CD14-positive monocyte (primary cell): ENCODE measurements around the gene BTBD6. TPM values are rescaled to one million over a fixed set of nuclear protein-coding genes. Genes with fewer than 3 reads are reported as not detected.
A peak's percentile ranks its signal among the peaks of the same experiment; 100 is the strongest.

ENCODE experiments used
- DNase-seq, 3 donors: peaks; one replicate each; pipeline ENCODE4 v3.0.0-alpha.2; 2011 to 2022
- H2AFZ ChIP-seq: 2 replicates; pipeline ENCODE4 v1.6.0; 2012; ENCODE audit warnings: mild to moderate bottlenecking, low read depth, low read length, inconsistent platforms; ENCODE audit not compliant: insufficient read depth, poor library complexity, severe bottlenecking
- H3K27ac ChIP-seq, 2 donors: 1 replicate in 1 of 2; 2 replicates in 1 of 2; pipeline ENCODE4 v1.5.1; 2012 to 2013; ENCODE audit warnings: low read length in 2 of 2, control low read depth in 1 of 2, inconsistent platforms in 1 of 2, low read depth in 1 of 2, mild to moderate bottlenecking in 1 of 2
- H3K27me3 ChIP-seq, 2 donors: one replicate each; pipeline versions ENCODE4 v1.6.0 to v1.6.1; 2011 to 2013; ENCODE audit warnings: low read length in 2 of 2; ENCODE audit not compliant: control insufficient read depth in 2 of 2, insufficient read depth in 2 of 2
- H3K36me3 ChIP-seq, 2 donors: replicated peaks in 1 of 2; 1 replicate in 1 of 2; 2 replicates in 1 of 2; pipeline versions ENCODE4 v1.5.1 to v1.6.1; 2012 to 2013; ENCODE audit warnings: low read length in 2 of 2, control low read depth in 1 of 2, inconsistent platforms in 1 of 2, mild to moderate bottlenecking in 1 of 2; ENCODE audit not compliant: insufficient read depth in 2 of 2, control insufficient read depth in 1 of 2
- H3K4me1 ChIP-seq, 2 donors: 1 replicate in 1 of 2; 2 replicates in 1 of 2; pipeline versions ENCODE4 v1.5.1 to v1.6.1; 2012 to 2013; ENCODE audit warnings: low read length in 2 of 2, control low read depth in 1 of 2, inconsistent platforms in 1 of 2, mild to moderate bottlenecking in 1 of 2, moderate library complexity in 1 of 2; ENCODE audit not compliant: insufficient read depth in 2 of 2, control insufficient read depth in 1 of 2
- H3K4me2 ChIP-seq: replicated peaks from 2 replicates; pipeline ENCODE3; 2012; ENCODE audit warnings: low read length, moderate library complexity, mild to moderate bottlenecking; ENCODE audit not compliant: poor library complexity, severe bottlenecking; ENCODE audit errors: extremely low read depth
- H3K4me3 ChIP-seq, 3 experiments: fragments of 200-600 bp in 1 of 3; sonication (generic) in 1 of 3; replicated peaks in 1 of 3; 1 replicate in 2 of 3; 2 replicates in 1 of 3; pipeline ENCODE4 v1.5.1; 2011 to 2013; ENCODE audit warnings: low read length in 3 of 3, mild to moderate bottlenecking in 3 of 3, control low read depth in 2 of 3, low read depth in 2 of 3, inconsistent platforms in 1 of 3, moderate library complexity in 1 of 3
- H3K79me2 ChIP-seq: 2 replicates; pipeline ENCODE4 v1.6.0; 2012; ENCODE audit warnings: mild to moderate bottlenecking, control low read depth, inconsistent platforms, low read length, moderate library complexity; ENCODE audit not compliant: insufficient read depth
- H3K9ac ChIP-seq: 2 replicates; pipeline ENCODE4 v1.6.0; 2017; ENCODE audit warnings: low read length, mild to moderate bottlenecking; ENCODE audit not compliant: insufficient read depth, poor library complexity, severe bottlenecking
- H3K9me3 ChIP-seq, 2 donors: replicated peaks in 1 of 2; 1 replicate in 1 of 2; 2 replicates in 1 of 2; pipeline versions ENCODE4 v1.5.1 to v1.6.1; 2012 to 2013; ENCODE audit warnings: low read length in 2 of 2, control low read depth in 1 of 2; ENCODE audit not compliant: control insufficient read depth in 1 of 2, insufficient read depth in 1 of 2
- H4K20me1 ChIP-seq: 2 replicates; pipeline ENCODE4 v1.6.0; 2012; ENCODE audit warnings: mild to moderate bottlenecking, low read length, control low read depth, moderate library complexity; ENCODE audit not compliant: insufficient read depth
- H3K27ac Mint-ChIP-seq, 7 donors: one replicate each; pipeline ENCODE4 v1.8.0; 2020; ENCODE audit warnings: mild to moderate bottlenecking in 7 of 7, mixed read lengths in 7 of 7, moderate library complexity in 6 of 7, inconsistent platforms in 2 of 7
- H3K27me3 Mint-ChIP-seq, 3 donors: one replicate each; pipeline ENCODE4 v1.8.0; 2021 to 2022; ENCODE audit warnings: low read depth in 3 of 3, mild to moderate bottlenecking in 3 of 3, mixed read lengths in 3 of 3, moderate library complexity in 3 of 3, inconsistent platforms in 1 of 3
- H3K36me3 Mint-ChIP-seq, 2 donors: one replicate each; pipeline ENCODE4 v1.8.0; 2020; ENCODE audit warnings: mixed read lengths in 2 of 2, inconsistent platforms in 1 of 2, mild to moderate bottlenecking in 1 of 2
- H3K4me1 Mint-ChIP-seq: one replicate; pipeline ENCODE4 v1.8.0; 2020; ENCODE audit warnings: mild to moderate bottlenecking, mixed read lengths
- H3K4me3 Mint-ChIP-seq, 2 donors: one replicate each; pipeline ENCODE4 v1.8.0; 2020; ENCODE audit warnings: mild to moderate bottlenecking in 2 of 2, mixed read lengths in 2 of 2, moderate library complexity in 1 of 2
- H3K9me3 Mint-ChIP-seq, 7 donors: one replicate each; pipeline ENCODE4 v1.8.0; 2020 to 2022; ENCODE audit warnings: mixed read lengths in 7 of 7, mild to moderate bottlenecking in 6 of 7, moderate library complexity in 6 of 7, inconsistent platforms in 2 of 7
- CTCF ChIP-seq: fragments of 200-600 bp; IDR thresholded peaks from one replicate; pipeline ENCODE4 v1.8.0; 2022; ENCODE audit warnings: antibody characterized with exemption, mild to moderate bottlenecking
- WGBS: methylation state at CpG from one replicate; pipeline ENCODE4 v1.1.5; 2013; ENCODE audit warnings: missing lambda C conversion rate; ENCODE audit not compliant: insufficient coverage; 5-methylcytosine and 5-hydroxymethylcytosine counted together
- intact Hi-C, 2 donors: fragments of 100-400 bp; cut with micrococcal nuclease; formaldehyde crosslinking; loops; one replicate each; pipeline versions ENCODE4 v1.15.0 to v1.15.1; 2023
- polyA plus RNA-seq, 3 donors: library from polyadenylated mRNA; depleted of rRNA in 1 of 3; unstranded in 2 of 3; stranded (reverse) in 1 of 3; fragments of 300-500 nt in 2 of 3; fragments of >200 nt in 1 of 3; fragmentation: Illumina TruSeq in 2 of 3; gene quantifications; 1 replicate in 2 of 3; 2 replicates in 1 of 3; pipeline ENCODE4 v1.2.3, GENCODE V29; 2012 to 2021

Gene BTBD6
- polyA plus RNA-seq, 3 donors = 1.3 to 24.4 (median 6.3) TPM

- Mint-ChIP-seq H3K9me3 (no peaks in the 10 kb centered on the region), H3K27me3 (peaks cover 2 to 4% (median 2%) of the 10 kb centered on the region in 3 donors), H3K4me3 (peak overlapping the region in 1 of 2 donors; percentile 52), H3K27ac (peak overlapping the region; percentile 28 to 84 (median 73)), H3K36me3 (peaks cover 14 to 16% of the 10 kb centered on the region in 2 donors), H3K4me1 (peaks cover 51% of the 10 kb centered on the region)
- peaks cover 0 to 4% of the 10 kb centered on the region in 2 donors for H3K36me3 ChIP-seq
- whole genome bisulfite sequencing = 4% methylated on average over 11 of the region's 13 CpGs
- peaks cover 73% of the 10 kb centered on the region for H4K20me1 ChIP-seq
- peak in 2 of 3 donors; percentile 13 to 25 for DNase-seq
- no peaks in the 10 kb centered on the region for H3K27me3 ChIP-seq
- H3K9me3 ChIP-seq = no peaks in the 10 kb centered on the region
- peak overlapping the region; percentile 46 for H3K4me2 ChIP-seq
- peaks cover 79% of the 10 kb centered on the region for H3K79me2 ChIP-seq
- peaks cover 43 to 46% of the 10 kb centered on the region in 2 donors for H3K4me1 ChIP-seq
- peak overlapping the region in 1 of 2 donors; percentile 64 for H3K27ac ChIP-seq
- no peak for TF ChIP-seq CTCF
- peak overlapping the region; percentile 21 for H3K9ac ChIP-seq
- H2AFZ ChIP-seq = no peak overlapping the region
- H3K4me3 ChIP-seq = peak overlapping the region in 1 of 3 experiments; percentile 38
- intact Hi-C loops = no loop called here
These were observed 42.5 kb downstream of the BTBD6 start for GRCh38 chr14:105290621-105291346.

GRCh38 chr14:105292826-105293711 is 44.7 kb downstream of the BTBD6 start:
- peaks cover 12 to 16% of the 10 kb centered on the region in 2 donors for H3K36me3 Mint-ChIP-seq
- intact Hi-C loops = no loop called here
- Histone ChIP-seq H3K27ac (peak overlapping the region; percentile 2 to 64), H3K4me2 (peak overlapping the region; percentile 61), H3K4me1 (peaks cover 43 to 46% of the 10 kb centered on the region in 2 donors), H3K9ac (peak overlapping the region; percentile 59), H3K9me3 (no peaks in the 10 kb centered on the region), H3K79me2 (peaks cover 87% of the 10 kb centered on the region), H2AFZ (peak overlapping the region; percentile 54), H3K36me3 (no peaks in the 10 kb centered on the region), H3K27me3 (no peaks in the 10 kb centered on the region), H4K20me1 (peaks cover 53% of the 10 kb centered on the region), H3K4me3 (peak overlapping the region in 1 of 3 experiments; percentile 68)
- TF ChIP-seq CTCF = no peak
- peak overlapping the region in 6 of 7 donors; percentile 51 to 82 (median 72) for H3K27ac Mint-ChIP-seq
- peak overlapping the region; percentile 58 to 75 for H3K4me3 Mint-ChIP-seq
- DNase-seq = peak in 2 of 3 donors; percentile 23 to 37
- peaks cover 2 to 4% (median 2%) of the 10 kb centered on the region in 3 donors for H3K27me3 Mint-ChIP-seq
- 9% methylated on average over 22 of the region's 26 CpGs for WGBS
- peaks cover 49% of the 10 kb centered on the region for H3K4me1 Mint-ChIP-seq
- no peaks in the 10 kb centered on the region for H3K9me3 Mint-ChIP-seq
